NCI-H82 treated with DMSO at 0.1 percent for 48 hours (cell line): Measurements from ENCODE around the gene ABCG5.

Experiments used
- DNase-seq: peaks from one replicate; lab custom pipeline; 2025; ENCODE audit not compliant: unreplicated experiment; lab: John Stamatoyannopoulos, UW

The ABCG5 gene

GRCh38 chr2:43842866-43843226, 4.2 kb upstream of the ABCG5 start:
- no peak for DNase-seq

GRCh38 chr2:43841949-43842865, 3.6 kb upstream of the ABCG5 start:
- no peak for DNase-seq

- no peak for DNase-seq
These were observed 2.3 kb upstream of the ABCG5 start for GRCh38 chr2:43840965-43841364.

GRCh38 chr2:43839776-43840564, 1.3 kb upstream of the ABCG5 start:
- DNase-seq, result no peak

- no peak for DNase-seq
These were observed 644 bp downstream of the ABCG5 start for GRCh38 chr2:43837831-43838559.

- DNase-seq, result no peak
These were observed 1.6 kb downstream of the ABCG5 start for GRCh38 chr2:43837033-43837432.

- DNase-seq, result no peak
These were observed 6.2 kb downstream of the ABCG5 start for GRCh38 chr2:43832457-43832856.

- no peak for DNase-seq
These were observed 6.9 kb downstream of the ABCG5 start for GRCh38 chr2:43831543-43832294.

GRCh38 chr2:43826305-43827250, 12.1 kb downstream of the ABCG5 start:
- DNase-seq, result no peak

- no peak for DNase-seq
These were observed 12.8 kb downstream of the ABCG5 start for GRCh38 chr2:43825841-43826240.

GRCh38 chr2:43824951-43825493, 13.6 kb downstream of the ABCG5 start:
- DNase-seq, result no peak

GRCh38 chr2:43824512-43824911, 14.1 kb downstream of the ABCG5 start:
- no peak for DNase-seq

GRCh38 chr2:43823751-43824150, 14.9 kb downstream of the ABCG5 start:
- DNase-seq, result no peak

GRCh38 chr2:43822839-43823238, 15.8 kb downstream of the ABCG5 start:
- no peak for DNase-seq

GRCh38 chr2:43819491-43820163, 19.0 kb downstream of the ABCG5 start:
- DNase-seq, result no peak

GRCh38 chr2:43818761-43819160, 19.9 kb downstream of the ABCG5 start:
- DNase-seq, result no peak

- DNase-seq, result no peak
These were observed 23.9 kb downstream of the ABCG5 start for GRCh38 chr2:43814711-43815110.

GRCh38 chr2:43812947-43813346, 25.7 kb downstream of the ABCG5 start:
- no peak for DNase-seq

- no peak for DNase-seq
These were observed 26.6 kb downstream of the ABCG5 start for GRCh38 chr2:43812006-43812405.
